Astrocyte (in vitro differentiated cells and primary cell): Measurements from ENCODE around the gene DNAJC18. TPM values are rescaled to one million over a fixed set of nuclear protein-coding genes. Genes with fewer than 3 reads are reported as not detected.

ENCODE experiments used
- DNase-seq: peaks from one replicate; pipeline ENCODE4 v3.0.0-alpha.2; 2010; ENCODE audit warnings: low read depth
- FAIRE-seq: peaks from 2 replicates; lab custom pipeline; 2011; peaks lifted over from hg19 to GRCh38; lab: Jason Lieb, UNC
- H2AFZ ChIP-seq: 2 replicates; pipeline ENCODE4 v1.6.0; 2012; ENCODE audit warnings: low read depth, low read length, inconsistent platforms
- H3K27ac ChIP-seq: 2 replicates; pipeline ENCODE4 v1.5.1; 2011; ENCODE audit warnings: low read depth, low read length, inconsistent platforms
- H3K27me3 ChIP-seq: 2 replicates; pipeline ENCODE4 v1.6.0; 2011; ENCODE audit warnings: low read length, inconsistent platforms; ENCODE audit not compliant: insufficient read depth
- H3K36me3 ChIP-seq: 2 replicates; pipeline ENCODE4 v1.5.1; 2011; ENCODE audit warnings: low read length, inconsistent platforms; ENCODE audit not compliant: insufficient read depth
- H3K4me1 ChIP-seq: 2 replicates; pipeline ENCODE4 v1.5.1; 2011; ENCODE audit warnings: low read length, inconsistent platforms; ENCODE audit not compliant: insufficient read depth
- H3K4me2 ChIP-seq: 2 replicates; pipeline ENCODE4 v1.6.0; 2012; ENCODE audit warnings: low read length, inconsistent platforms
- H3K4me3 ChIP-seq: 2 replicates; pipeline ENCODE4 v1.5.1; 2011; ENCODE audit warnings: low read depth, mild to moderate bottlenecking, low read length, inconsistent platforms; ENCODE audit not compliant: insufficient read depth
- H3K79me2 ChIP-seq: 2 replicates; pipeline ENCODE4 v1.6.0; 2012; ENCODE audit warnings: mild to moderate bottlenecking, low read length, inconsistent platforms; ENCODE audit not compliant: insufficient read depth
- H3K9ac ChIP-seq: 2 replicates; pipeline ENCODE4 v1.6.0; 2012; ENCODE audit warnings: mild to moderate bottlenecking, low read length, inconsistent platforms
- H3K9me3 ChIP-seq: 2 replicates; pipeline ENCODE4 v1.5.1; 2012; ENCODE audit warnings: low read depth, mild to moderate bottlenecking, low read length, inconsistent platforms; ENCODE audit not compliant: insufficient read depth
- H4K20me1 ChIP-seq: 2 replicates; pipeline ENCODE4 v1.6.0; 2012; ENCODE audit warnings: low read length, inconsistent platforms; ENCODE audit not compliant: insufficient read depth
- H3K27ac Mint-ChIP-seq: one replicate; pipeline ENCODE4 v1.8.0; 2021; ENCODE audit warnings: mild to moderate bottlenecking, mixed read lengths; ENCODE audit not compliant: unreplicated experiment
- H3K27me3 Mint-ChIP-seq: one replicate; pipeline ENCODE4 v1.8.0; 2021; ENCODE audit warnings: low read depth, mixed read lengths; ENCODE audit not compliant: unreplicated experiment
- H3K36me3 Mint-ChIP-seq: one replicate; pipeline ENCODE4 v1.8.0; 2021; ENCODE audit warnings: low read depth, mixed read lengths; ENCODE audit not compliant: unreplicated experiment
- H3K4me1 Mint-ChIP-seq: one replicate; pipeline ENCODE4 v1.8.0; 2021; ENCODE audit warnings: low read depth, mixed read lengths; ENCODE audit not compliant: unreplicated experiment
- H3K4me3 Mint-ChIP-seq: one replicate; pipeline ENCODE4 v1.8.0; 2021; ENCODE audit warnings: mild to moderate bottlenecking, moderate library complexity, mixed read lengths; ENCODE audit not compliant: unreplicated experiment
- H3K9me3 Mint-ChIP-seq: one replicate; pipeline ENCODE4 v1.8.0; 2021; ENCODE audit warnings: mild to moderate bottlenecking, mixed read lengths; ENCODE audit not compliant: unreplicated experiment
- CTCF ChIP-seq: IDR thresholded peaks from 2 replicates; pipeline ENCODE4 v1.5.1; 2011; ENCODE audit warnings: low read depth, mild to moderate bottlenecking, inconsistent platforms, low read length, moderate library complexity; ENCODE audit not compliant: insufficient read depth
- EZH2 ChIP-seq: IDR thresholded peaks from 2 replicates; pipeline ENCODE4 v1.6.1; 2012; ENCODE audit warnings: mild to moderate bottlenecking, low read length, inconsistent platforms; ENCODE audit not compliant: insufficient read depth
- total RNA-seq: library from RNA; stranded (reverse); gene quantifications from 2 replicates; pipeline ENCODE4 v1.2.1, GENCODE V29; 2021

The DNAJC18 gene
- total RNA-seq, 1 donor from 2014 or later = 18.8 TPM

DNA sequence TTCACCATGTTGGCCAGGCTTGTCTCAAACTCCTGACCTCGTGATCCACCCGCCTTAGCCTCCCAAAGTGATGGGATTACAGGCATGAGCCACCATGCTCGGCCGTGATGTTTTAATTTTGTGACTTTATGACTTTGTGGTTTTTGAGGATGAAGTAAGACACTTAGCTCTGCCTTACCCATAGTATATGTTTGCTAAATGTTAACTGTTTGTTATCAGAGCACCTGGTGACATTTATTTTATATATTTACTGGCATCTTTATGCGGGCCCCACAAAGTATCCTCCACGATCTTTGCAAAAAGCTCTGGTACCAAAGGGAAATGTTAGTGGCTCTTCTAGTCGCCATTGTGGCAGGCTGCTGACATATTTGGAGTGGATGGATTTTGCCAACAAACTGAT lies 63.0 kb downstream of the DNAJC18 start:
- FAIRE-seq = no peak
- Histone ChIP-seq H3K79me2 (no peaks in the 10 kb centered on the region), H3K4me2 (no peak overlapping the region), H3K9ac (no peak overlapping the region), H3K4me3 (no peak overlapping the region), H3K27me3 (no peaks in the 10 kb centered on the region), H3K4me1 (peaks cover 13% of the 10 kb centered on the region), H3K36me3 (no peaks in the 10 kb centered on the region), H2AFZ (no peak overlapping the region), H3K9me3 (no peaks in the 10 kb centered on the region), H3K27ac (no peak overlapping the region), H4K20me1 (peaks cover 27% of the 10 kb centered on the region)
- Mint-ChIP-seq H3K27ac (no peak overlapping the region), H3K27me3 (no peaks in the 10 kb centered on the region), H3K4me1 (peaks cover 4% of the 10 kb centered on the region), H3K9me3 (no peaks in the 10 kb centered on the region), H3K36me3 (peaks cover 38% of the 10 kb centered on the region), H3K4me3 (no peak overlapping the region)
- TF ChIP-seq CTCF (no peak), EZH2 (no peak)
- no peak for DNase-seq

- FAIRE-seq = no peak
- no peak overlapping the region for H3K4me3 Mint-ChIP-seq
These were observed 64.4 kb downstream of the DNAJC18 start for GRCh38 chr5:139374909-139375308.

More at GRCh38 chr5:139374909-139375308, 64.4 kb downstream of the DNAJC18 start:
- Histone ChIP-seq H3K4me1 (peaks cover 14% of the 10 kb centered on the region), H3K27ac (no peak overlapping the region), H2AFZ (no peak overlapping the region), H3K36me3 (no peaks in the 10 kb centered on the region), H3K79me2 (no peaks in the 10 kb centered on the region), H3K9me3 (no peaks in the 10 kb centered on the region), H3K27me3 (no peaks in the 10 kb centered on the region), H4K20me1 (peaks cover 28% of the 10 kb centered on the region), H3K9ac (no peak overlapping the region), H3K4me2 (no peak overlapping the region), H3K4me3 (no peak overlapping the region)
- no peaks in the 10 kb centered on the region for H3K27me3 Mint-ChIP-seq
- H3K36me3 Mint-ChIP-seq = peaks cover 38% of the 10 kb centered on the region
- TF ChIP-seq EZH2 (no peak), CTCF (no peak)
- H3K27ac Mint-ChIP-seq = no peak overlapping the region
- no peaks in the 10 kb centered on the region for H3K9me3 Mint-ChIP-seq
- DNase-seq = no peak
- peaks cover 4% of the 10 kb centered on the region for H3K4me1 Mint-ChIP-seq
